Measurements from ENCODE around the gene ZGPAT.

The ZGPAT gene

GRCh38 chr20:63702036-63702665, 5.7 kb upstream of the ZGPAT start:
- peaks cover 4% of the 10 kb centered on the region for H3K4me1 ChIP-seq (ENCODE audit: control insufficient read depth, insufficient read depth, low read length)
- no peak overlapping the region for H3K9ac ChIP-seq (ENCODE audit: low read depth, low read length)
- no peak overlapping the region for H3K4me3 ChIP-seq (ENCODE audit: low read depth, low read length)
- no peaks in the 10 kb centered on the region for H3K27me3 ChIP-seq (ENCODE audit: control insufficient read depth, insufficient read depth, low read length)
- peaks cover 26% of the 10 kb centered on the region for H3K36me3 ChIP-seq (ENCODE audit: control insufficient read depth, insufficient read depth, low read length)
- H3K9me3 ChIP-seq (ENCODE audit: control insufficient read depth, insufficient read depth, low read length), result no peaks in the 10 kb centered on the region

DNA sequence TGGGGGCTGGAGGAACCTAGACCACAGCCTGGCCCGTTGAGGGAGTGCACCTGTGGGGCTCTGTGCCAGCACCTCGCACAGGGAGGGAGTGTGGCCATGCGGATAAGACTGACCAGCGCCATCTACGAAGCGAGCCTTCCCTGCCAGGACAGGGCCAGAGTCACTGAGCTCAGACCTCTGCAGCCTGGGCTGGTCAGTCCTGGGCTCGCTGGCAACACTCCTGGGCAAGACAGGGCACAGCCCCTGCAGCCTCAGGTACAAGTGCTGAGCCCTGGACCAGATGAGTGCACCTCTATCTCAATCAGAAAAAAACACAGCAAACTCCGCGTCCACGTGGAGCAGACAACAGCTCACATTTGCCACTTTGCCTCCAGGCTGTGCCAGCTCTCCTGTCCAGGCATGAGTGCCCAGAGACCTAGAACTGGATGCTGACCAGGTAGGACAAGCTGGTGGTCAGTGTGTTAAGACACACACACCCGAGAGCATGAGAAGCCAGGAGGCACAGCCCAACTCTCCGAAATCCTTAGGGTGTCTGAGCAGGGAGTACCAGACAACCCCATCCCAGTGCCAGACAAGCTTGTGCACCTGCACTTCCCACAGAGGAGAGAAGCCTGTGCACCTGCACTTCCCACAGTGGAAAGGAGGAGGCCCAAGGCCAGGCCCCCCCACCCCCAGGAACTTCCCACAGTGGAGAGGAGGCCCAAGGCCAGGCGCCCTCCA, 4.9 kb upstream of the ZGPAT start:
- Histone ChIP-seq H3K36me3 (ENCODE audit: control insufficient read depth, insufficient read depth, low read length) (peaks cover 26% of the 10 kb centered on the region), H3K9me3 (ENCODE audit: control insufficient read depth, insufficient read depth, low read length) (no peaks in the 10 kb centered on the region), H3K27me3 (ENCODE audit: control insufficient read depth, insufficient read depth, low read length) (no peaks in the 10 kb centered on the region), H3K9ac (ENCODE audit: low read depth, low read length) (no peak overlapping the region), H3K4me3 (ENCODE audit: low read depth, low read length) (no peak overlapping the region), H3K4me1 (ENCODE audit: control insufficient read depth, insufficient read depth, low read length) (peaks cover 2% of the 10 kb centered on the region)

DNA sequence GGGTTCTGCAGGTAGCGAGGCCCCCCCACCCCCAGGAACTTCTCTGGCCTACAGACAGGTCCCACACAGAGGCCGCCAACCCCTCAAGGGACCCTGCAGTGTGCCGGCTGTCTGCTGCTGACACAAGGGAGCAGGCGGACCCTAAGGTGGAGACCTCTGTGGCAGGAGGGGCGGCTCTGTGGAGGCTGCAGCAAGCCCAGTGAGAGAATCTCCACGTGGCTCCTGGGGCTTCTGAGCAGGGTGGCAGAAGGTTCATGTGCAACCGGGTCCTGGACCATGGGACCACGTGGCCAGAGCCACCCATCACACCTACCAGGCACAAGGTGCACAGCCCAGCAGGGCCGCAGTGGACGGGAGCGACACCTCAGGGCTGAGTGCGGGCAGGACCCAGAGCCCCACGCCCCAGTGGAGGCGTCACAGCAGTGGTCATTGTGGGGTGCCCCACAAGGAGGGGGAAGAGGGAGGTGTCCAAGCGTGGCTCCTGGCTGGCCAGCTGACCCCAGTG, 4.3 kb upstream of the ZGPAT start:
- H3K9ac ChIP-seq (ENCODE audit: low read depth, low read length), result no peak overlapping the region
- H3K27me3 ChIP-seq (ENCODE audit: control insufficient read depth, insufficient read depth, low read length), result no peaks in the 10 kb centered on the region
- no peaks in the 10 kb centered on the region for H3K9me3 ChIP-seq (ENCODE audit: control insufficient read depth, insufficient read depth, low read length)
- no peak overlapping the region for H3K4me3 ChIP-seq (ENCODE audit: low read depth, low read length)
- peaks cover 26% of the 10 kb centered on the region for H3K36me3 ChIP-seq (ENCODE audit: control insufficient read depth, insufficient read depth, low read length)
- peaks cover 2% of the 10 kb centered on the region for H3K4me1 ChIP-seq (ENCODE audit: control insufficient read depth, insufficient read depth, low read length)

DNA sequence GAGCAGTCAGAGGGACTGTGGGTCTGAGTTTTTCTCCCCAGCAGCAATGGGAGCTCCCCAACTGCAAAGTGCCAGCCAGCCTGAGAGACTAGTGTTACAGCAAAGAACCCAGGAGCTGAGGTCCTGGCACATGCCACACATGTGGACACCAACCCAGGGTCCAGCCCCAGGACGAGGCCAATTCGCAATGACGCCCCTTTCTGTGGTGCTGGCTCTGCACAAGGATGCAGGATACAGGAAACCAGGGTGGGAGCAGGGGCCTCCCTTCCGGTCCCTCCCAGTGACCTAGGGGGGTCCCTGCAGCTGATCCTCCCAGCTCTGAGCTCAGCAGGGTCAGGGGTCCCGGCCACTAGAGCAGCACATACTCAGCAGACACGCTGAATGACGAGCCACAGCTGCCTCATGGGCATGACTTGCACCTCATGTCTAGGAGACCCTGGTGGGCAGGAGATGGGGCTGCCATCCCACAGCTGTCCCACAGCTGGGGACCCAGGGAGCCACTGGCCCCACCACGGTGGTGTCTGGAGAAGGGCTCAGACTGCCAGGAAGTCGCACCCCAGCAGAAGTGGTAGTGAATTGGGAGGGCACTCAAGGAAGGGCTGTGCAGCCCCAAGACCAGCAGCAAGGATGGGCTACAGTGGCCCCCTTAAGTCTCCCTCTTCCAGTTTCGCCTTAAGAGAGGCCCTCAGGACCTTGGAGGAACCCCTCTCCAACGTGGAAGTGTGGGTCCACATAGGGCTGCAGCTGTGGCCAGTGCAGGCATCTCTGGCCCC, 3.7 kb upstream of the ZGPAT start:
- Histone ChIP-seq H3K9ac (ENCODE audit: low read depth, low read length) (no peak overlapping the region), H3K27me3 (ENCODE audit: control insufficient read depth, insufficient read depth, low read length) (no peaks in the 10 kb centered on the region), H3K9me3 (ENCODE audit: control insufficient read depth, insufficient read depth, low read length) (no peaks in the 10 kb centered on the region), H3K4me1 (ENCODE audit: control insufficient read depth, insufficient read depth, low read length) (peaks cover 2% of the 10 kb centered on the region), H3K36me3 (ENCODE audit: control insufficient read depth, insufficient read depth, low read length) (peaks cover 26% of the 10 kb centered on the region), H3K4me3 (ENCODE audit: low read depth, low read length) (no peak overlapping the region)

GRCh38 chr20:63704749-63705117, 3.1 kb upstream of the ZGPAT start:
- Histone ChIP-seq H3K4me3 (ENCODE audit: low read depth, low read length) (no peak overlapping the region), H3K4me1 (ENCODE audit: control insufficient read depth, insufficient read depth, low read length) (no peaks in the 10 kb centered on the region), H3K9ac (ENCODE audit: low read depth, low read length) (no peak overlapping the region), H3K36me3 (ENCODE audit: control insufficient read depth, insufficient read depth, low read length) (peaks cover 26% of the 10 kb centered on the region), H3K27me3 (ENCODE audit: control insufficient read depth, insufficient read depth, low read length) (no peaks in the 10 kb centered on the region), H3K9me3 (ENCODE audit: control insufficient read depth, insufficient read depth, low read length) (no peaks in the 10 kb centered on the region)

GRCh38 chr20:63705232-63706026, 2.4 kb upstream of the ZGPAT start:
- no peak overlapping the region for H3K4me3 ChIP-seq (ENCODE audit: low read depth, low read length)
- H3K9ac ChIP-seq (ENCODE audit: low read depth, low read length), result no peak overlapping the region
- H3K36me3 ChIP-seq (ENCODE audit: control insufficient read depth, insufficient read depth, low read length), result peaks cover 26% of the 10 kb centered on the region
- no peaks in the 10 kb centered on the region for H3K9me3 ChIP-seq (ENCODE audit: control insufficient read depth, insufficient read depth, low read length)
- no peaks in the 10 kb centered on the region for H3K4me1 ChIP-seq (ENCODE audit: control insufficient read depth, insufficient read depth, low read length)
- H3K27me3 ChIP-seq (ENCODE audit: control insufficient read depth, insufficient read depth, low read length), result no peaks in the 10 kb centered on the region

GRCh38 chr20:63706027-63706695, 1.7 kb upstream of the ZGPAT start:
- Histone ChIP-seq H3K4me3 (ENCODE audit: low read depth, low read length) (peak overlapping the region; percentile 89), H3K9me3 (ENCODE audit: control insufficient read depth, insufficient read depth, low read length) (no peaks in the 10 kb centered on the region), H3K4me1 (ENCODE audit: control insufficient read depth, insufficient read depth, low read length) (no peaks in the 10 kb centered on the region), H3K36me3 (ENCODE audit: control insufficient read depth, insufficient read depth, low read length) (peaks cover 28% of the 10 kb centered on the region), H3K9ac (ENCODE audit: low read depth, low read length) (no peak overlapping the region), H3K27me3 (ENCODE audit: control insufficient read depth, insufficient read depth, low read length) (no peaks in the 10 kb centered on the region)

DNA sequence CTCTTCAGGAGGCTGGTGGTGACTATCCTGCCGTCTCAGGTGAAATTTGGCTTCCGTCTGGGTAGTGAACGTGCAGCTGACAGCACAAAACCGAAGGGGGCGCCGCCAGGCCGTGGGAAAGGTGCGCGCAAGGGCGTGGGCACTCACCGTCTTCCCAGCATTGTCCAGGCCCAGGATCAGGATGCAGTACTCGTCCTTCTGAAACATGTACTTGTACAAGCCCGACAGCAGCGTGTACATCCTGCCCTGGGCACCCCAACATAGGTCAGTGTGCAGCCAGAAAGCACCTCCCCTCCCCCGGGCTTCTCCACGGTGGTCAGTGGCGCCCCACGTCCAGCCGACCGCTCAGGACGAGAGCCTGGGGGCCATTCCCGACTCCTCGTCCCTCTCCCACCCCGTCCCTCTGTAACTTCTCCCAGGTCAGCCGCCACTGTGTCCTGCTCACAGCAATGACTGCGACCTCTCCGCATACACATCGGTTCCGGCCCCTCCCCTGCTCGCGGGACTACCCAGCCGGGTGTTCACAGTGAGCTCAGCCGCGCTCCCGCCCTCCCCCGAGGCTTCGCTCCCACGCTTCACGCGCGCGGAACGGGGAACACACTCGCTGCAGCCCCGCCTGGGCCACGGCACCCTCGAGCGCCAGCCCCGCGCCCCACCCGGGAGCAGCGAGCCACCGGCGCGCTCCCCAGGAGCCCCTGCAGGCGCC, 834 bp upstream of the ZGPAT start:
- peaks cover 31% of the 10 kb centered on the region for H3K36me3 ChIP-seq (ENCODE audit: control insufficient read depth, insufficient read depth, low read length)
- H3K9me3 ChIP-seq (ENCODE audit: control insufficient read depth, insufficient read depth, low read length), result no peaks in the 10 kb centered on the region
- peak overlapping the region; percentile 47 for H3K9ac ChIP-seq (ENCODE audit: low read depth, low read length)
- H3K4me3 ChIP-seq (ENCODE audit: low read depth, low read length), result peak overlapping the region; percentile 89
- no peaks in the 10 kb centered on the region for H3K4me1 ChIP-seq (ENCODE audit: control insufficient read depth, insufficient read depth, low read length)
- no peaks in the 10 kb centered on the region for H3K27me3 ChIP-seq (ENCODE audit: control insufficient read depth, insufficient read depth, low read length)

DNA sequence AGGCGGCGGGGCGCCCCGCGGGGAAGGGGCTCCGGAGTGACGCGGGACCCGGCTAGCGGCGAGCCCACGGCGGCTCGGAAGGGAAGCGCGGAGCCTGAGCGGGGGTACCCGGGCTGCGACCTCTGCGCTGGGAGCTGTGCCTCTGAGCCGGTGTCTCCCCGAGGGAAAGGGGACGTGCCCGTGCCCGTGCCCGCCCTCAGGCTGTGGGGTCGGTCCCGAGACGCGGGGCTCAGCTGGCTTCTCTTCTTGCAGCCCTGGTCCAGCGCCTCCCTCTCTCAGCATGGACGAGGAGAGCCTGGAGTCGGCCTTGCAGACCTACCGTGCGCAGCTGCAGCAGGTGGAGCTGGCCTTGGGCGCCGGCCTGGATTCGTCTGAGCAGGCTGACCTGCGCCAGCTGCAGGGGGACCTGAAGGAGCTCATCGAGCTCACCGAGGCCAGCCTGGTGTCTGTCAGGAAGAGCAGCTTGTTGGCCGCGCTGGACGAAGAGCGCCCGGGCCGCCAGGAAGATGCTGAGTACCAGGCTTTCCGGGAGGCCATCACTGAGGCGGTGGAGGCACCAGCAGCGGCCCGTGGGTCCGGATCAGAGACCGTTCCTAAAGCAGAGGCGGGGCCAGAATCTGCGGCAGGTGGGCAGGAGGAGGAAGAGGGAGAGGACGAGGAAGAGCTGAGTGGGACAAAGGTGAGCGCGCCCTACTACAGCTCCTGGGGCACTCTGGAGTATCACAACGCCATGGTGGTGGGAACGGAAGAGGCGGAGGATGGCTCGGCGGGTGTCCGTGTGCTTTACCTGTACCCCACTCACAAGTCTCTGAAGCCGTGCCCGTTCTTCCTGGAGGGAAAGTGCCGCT, 686 bp downstream of the ZGPAT start:
- peak overlapping the region; percentile 79 for H3K9ac ChIP-seq (ENCODE audit: low read depth, low read length)
- H3K4me3 ChIP-seq (ENCODE audit: low read depth, low read length), result peak overlapping the region; percentile 89
- no peaks in the 10 kb centered on the region for H3K9me3 ChIP-seq (ENCODE audit: control insufficient read depth, insufficient read depth, low read length)
- H3K4me1 ChIP-seq (ENCODE audit: control insufficient read depth, insufficient read depth, low read length), result no peaks in the 10 kb centered on the region
- H3K27me3 ChIP-seq (ENCODE audit: control insufficient read depth, insufficient read depth, low read length), result no peaks in the 10 kb centered on the region
- peaks cover 31% of the 10 kb centered on the region for H3K36me3 ChIP-seq (ENCODE audit: control insufficient read depth, insufficient read depth, low read length)

DNA sequence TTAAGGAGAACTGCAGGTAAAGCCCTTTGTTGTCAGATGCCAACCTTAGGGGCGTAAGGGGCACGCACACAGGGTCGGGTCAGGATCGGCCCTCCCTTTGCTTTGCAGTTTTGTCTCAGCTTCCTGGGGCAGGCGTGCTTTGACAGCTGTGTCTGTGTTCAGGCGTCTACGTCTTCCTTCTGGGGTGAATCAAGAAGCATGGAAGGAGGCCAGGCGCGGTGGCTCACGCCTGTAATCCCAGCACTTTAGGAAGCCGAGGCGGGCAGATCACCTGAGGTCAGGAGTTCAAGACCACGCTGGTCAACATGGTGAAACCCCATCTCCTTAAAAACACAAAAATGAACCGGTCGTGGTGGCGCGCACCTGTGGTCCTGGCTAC, 1.3 kb downstream of the ZGPAT start:
- H3K4me3 ChIP-seq (ENCODE audit: low read depth, low read length), result peak overlapping the region; percentile 89
- H3K9ac ChIP-seq (ENCODE audit: low read depth, low read length), result no peak overlapping the region
- no peaks in the 10 kb centered on the region for H3K4me1 ChIP-seq (ENCODE audit: control insufficient read depth, insufficient read depth, low read length)
- H3K36me3 ChIP-seq (ENCODE audit: control insufficient read depth, insufficient read depth, low read length), result peaks cover 30% of the 10 kb centered on the region
- H3K9me3 ChIP-seq (ENCODE audit: control insufficient read depth, insufficient read depth, low read length), result no peaks in the 10 kb centered on the region
- no peaks in the 10 kb centered on the region for H3K27me3 ChIP-seq (ENCODE audit: control insufficient read depth, insufficient read depth, low read length)
